ENCODE data around the gene SELL.

DNA sequence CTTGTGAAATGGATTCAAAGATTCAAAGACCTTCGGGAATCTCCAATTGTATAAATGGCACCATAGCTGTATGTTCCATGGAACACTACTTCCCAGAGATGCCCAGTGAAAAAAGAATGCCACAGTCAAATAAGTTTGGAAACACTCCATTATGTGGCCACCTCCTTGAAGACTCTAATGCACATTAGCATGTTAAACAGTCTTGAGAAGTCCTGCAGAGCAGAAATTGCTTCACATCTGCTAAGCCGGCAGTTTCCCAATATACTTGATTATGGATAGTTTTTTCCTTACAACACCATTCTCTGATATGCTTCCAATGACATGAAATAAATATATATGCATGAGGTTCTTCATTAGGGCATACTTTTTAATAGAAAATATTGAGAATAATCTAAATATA, 35.1 kb upstream of the SELL start:
- TF ChIP-seq, protein P1, sequence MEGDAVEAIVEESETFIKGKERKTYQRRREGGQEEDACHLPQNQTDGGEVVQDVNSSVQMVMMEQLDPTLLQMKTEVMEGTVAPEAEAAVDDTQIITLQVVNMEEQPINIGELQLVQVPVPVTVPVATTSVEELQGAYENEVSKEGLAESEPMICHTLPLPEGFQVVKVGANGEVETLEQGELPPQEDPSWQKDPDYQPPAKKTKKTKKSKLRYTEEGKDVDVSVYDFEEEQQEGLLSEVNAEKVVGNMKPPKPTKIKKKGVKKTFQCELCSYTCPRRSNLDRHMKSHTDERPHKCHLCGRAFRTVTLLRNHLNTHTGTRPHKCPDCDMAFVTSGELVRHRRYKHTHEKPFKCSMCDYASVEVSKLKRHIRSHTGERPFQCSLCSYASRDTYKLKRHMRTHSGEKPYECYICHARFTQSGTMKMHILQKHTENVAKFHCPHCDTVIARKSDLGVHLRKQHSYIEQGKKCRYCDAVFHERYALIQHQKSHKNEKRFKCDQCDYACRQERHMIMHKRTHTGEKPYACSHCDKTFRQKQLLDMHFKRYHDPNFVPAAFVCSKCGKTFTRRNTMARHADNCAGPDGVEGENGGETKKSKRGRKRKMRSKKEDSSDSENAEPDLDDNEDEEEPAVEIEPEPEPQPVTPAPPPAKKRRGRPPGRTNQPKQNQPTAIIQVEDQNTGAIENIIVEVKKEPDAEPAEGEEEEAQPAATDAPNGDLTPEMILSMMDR (IDR thresholded peaks at IDR 0.05), result no peak
- TF ChIP-seq ZFX (IDR thresholded peaks at IDR 0.05; ENCODE audit: borderline replicate concordance), result no peak

Data from 22Rv1 (cell line).